ENCODE results near the gene CLIC1. TPM values are rescaled to one million over a fixed set of nuclear protein-coding genes. Genes with fewer than 3 reads are reported as not detected.

CLIC1 gene
- total RNA-seq, 2 experiments from 2014 or later = 61.2 to 61.5 TPM

DNA sequence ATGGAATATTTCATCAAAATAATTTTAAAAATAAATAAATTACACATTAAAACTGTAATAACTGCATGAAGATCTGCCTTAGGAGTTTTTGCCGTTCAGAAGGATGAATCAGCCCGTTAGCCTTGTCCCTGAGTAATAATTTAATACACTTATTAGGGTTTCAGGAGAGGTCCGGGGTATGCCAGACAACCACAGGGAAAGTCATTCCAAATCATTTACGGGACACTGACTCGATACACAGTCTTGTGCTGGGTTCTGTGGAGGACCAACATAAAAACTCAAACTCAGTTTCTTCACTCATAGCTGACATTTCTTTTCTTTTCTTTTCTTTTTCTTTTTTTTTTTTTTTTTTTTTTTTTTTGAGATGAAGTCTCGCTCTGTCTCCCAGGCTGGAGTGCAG, 30.4 kb downstream of the CLIC1 start:
- Histone ChIP-seq H3K4me3 (ENCODE audit: low read length) (no peak overlapping the region), H3K36me3 (ENCODE audit: insufficient read depth, low read length) (no peaks in the 10 kb centered on the region), H3K4me1 (ENCODE audit: insufficient read depth, low read length) (peaks cover 29% of the 10 kb centered on the region), H3K9me3 (ENCODE audit: control insufficient read depth in 1 of 2, insufficient read depth in 1 of 2, low read length in 2 of 2) (no peaks in the 10 kb centered on the region), H3K27me3 (ENCODE audit: control insufficient read depth in 1 of 2, insufficient read depth in 2 of 2, low read length in 2 of 2) (no peaks in the 10 kb centered on the region), H3K27ac (ENCODE audit: low read depth in 1 of 2, low read length in 2 of 2) (no peak overlapping the region)
- TF ChIP-seq CTCF (IDR thresholded peaks at IDR 0.05) = no peak
- Mint-ChIP-seq H3K36me3 (ENCODE audit: low read depth) (peaks cover 18% of the 10 kb centered on the region), H3K4me1 (ENCODE audit: low read depth) (peaks cover 23% of the 10 kb centered on the region), H3K4me3 (no peak overlapping the region), H3K27me3 (no peaks in the 10 kb centered on the region), H3K9me3 (no peaks in the 10 kb centered on the region), H3K27ac (no peak overlapping the region)
- ChIA-PET POLR2A (interaction anchor here (0.9 kb wide), 1 partner anchor 101 kb away, joined by 3 read pairs; no protein-coding TSS in a partner anchor), CTCF (interaction anchor here (0.7 kb wide), 1 partner anchor 77 kb away, joined by 4 read pairs; no protein-coding TSS in a partner anchor)
- ATAC-seq (ENCODE audit: poor library complexity) (no peak), DNase-seq (no peak)
- intact Hi-C loops (cut with DNase I, micrococcal nuclease) = loop anchor here in 1 of 2 experiments (2.0 kb wide), 1 partner anchor 25 kb away; no protein-coding TSS in a partner anchor

DNA sequence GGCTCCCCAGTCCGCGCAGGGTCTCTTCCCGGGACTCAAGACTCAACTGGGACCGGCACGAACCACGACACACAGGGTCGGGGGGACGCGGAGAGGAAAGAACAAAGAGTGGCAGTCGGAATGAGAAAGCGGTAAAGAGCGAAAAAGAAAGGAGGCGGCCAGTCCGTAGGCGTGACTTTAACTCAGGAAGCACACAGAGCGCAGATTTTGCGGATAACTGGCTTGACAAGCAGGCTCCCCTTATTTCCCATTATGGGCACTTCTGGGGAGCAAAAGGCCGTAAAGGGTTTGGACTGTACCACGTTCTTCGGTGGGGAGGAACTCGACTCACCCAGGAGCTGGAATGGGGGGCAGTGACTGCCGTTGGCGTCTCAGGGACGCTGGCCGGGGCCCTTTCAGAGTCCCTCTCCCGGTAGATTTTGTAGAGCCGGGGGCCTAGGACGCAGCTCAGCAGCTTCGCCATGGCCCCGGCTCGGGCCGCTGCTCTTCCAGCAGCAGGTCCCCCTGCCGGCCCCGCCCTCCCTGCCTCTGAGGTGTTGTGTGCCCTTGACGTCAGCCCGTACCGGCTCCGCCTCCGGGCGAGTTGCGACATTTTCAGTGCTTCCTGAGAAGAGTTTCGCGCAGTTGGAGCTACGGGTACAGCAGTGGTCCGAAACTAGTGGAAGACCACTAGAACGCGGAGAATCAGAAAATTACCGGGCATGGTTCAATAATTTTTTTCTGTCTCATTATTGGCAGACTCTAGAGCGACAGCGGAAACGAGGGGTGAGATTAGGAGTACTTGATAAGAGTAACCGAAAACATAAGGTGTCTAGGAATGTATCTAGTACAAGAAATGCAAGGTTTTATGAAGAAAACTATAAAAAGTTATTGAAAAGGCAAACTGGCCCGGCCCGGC, 33.3 kb downstream of the CLIC1 start, which contains the start of gene ABHD16A:
Gene ABHD16A, minus strand, starts transcription at position 506 of the 898 bp plus-strand sequence. Its CDS starts 43 bp downstream, at position 463.
- peak within 1 kb of the TSS; percentile 94 for H3K27ac Mint-ChIP-seq
- H3K9me3 Mint-ChIP-seq = no peaks in the 10 kb centered on the region
- Histone ChIP-seq H3K36me3 (ENCODE audit: insufficient read depth, low read length) (peaks cover 15% of the 10 kb centered on the region), H3K27me3 (ENCODE audit: control insufficient read depth in 1 of 2, insufficient read depth in 2 of 2, low read length in 2 of 2) (no peaks in the 10 kb centered on the region), H3K4me3 (ENCODE audit: low read length) (peak within 1 kb of the TSS; percentile 67), H3K4me1 (ENCODE audit: insufficient read depth, low read length) (peaks cover 35% of the 10 kb centered on the region), H3K27ac (ENCODE audit: low read depth in 1 of 2, low read length in 2 of 2) (peak within 1 kb of the TSS; percentile 95 to 98), H3K9me3 (ENCODE audit: control insufficient read depth in 1 of 2, insufficient read depth in 1 of 2, low read length in 2 of 2) (no peaks in the 10 kb centered on the region)
- H3K36me3 Mint-ChIP-seq (ENCODE audit: low read depth) = peaks cover 33% of the 10 kb centered on the region
- peak within 1 kb of the TSS; percentile 94 for H3K4me3 Mint-ChIP-seq
- ATAC-seq (ENCODE audit: poor library complexity) = peak; percentile 91
- intact Hi-C loops (cut with DNase I, micrococcal nuclease) = loop anchor here (1.0 to 5.0 kb wide), 5 partner anchors 34 to 51 kb away; partner anchors contain the start of genes BAG6 (in 1 of the 2), CLIC1 (in 1 of the 2), CSNK2B (in 1 of the 2) and GPANK1 (in 1 of the 2)
- peaks cover 32% of the 10 kb centered on the region for H3K4me1 Mint-ChIP-seq (ENCODE audit: low read depth)
- ChIA-PET POLR2A (interaction anchor here (0.5 to 2.6 kb wide), 38 partner anchors 9 to 1161 kb away, joined by 3 to 22 read pairs (median 5); partner anchors contain the start of genes BAG6, C6orf47, CSNK2B and DDAH2), CTCF (interaction anchor here (1.1 to 1.8 kb wide), 5 partner anchors 22 to 130 kb away, joined by 3 to 10 read pairs (median 3); partner anchors contain the start of genes DDAH2 and LY6G5C)
- DNase-seq = peak; percentile 94 to 99 (median 97)
- no peak for TF ChIP-seq CTCF (IDR thresholded peaks at IDR 0.05)
- no peaks in the 10 kb centered on the region for H3K27me3 Mint-ChIP-seq

GRCh38 chr6:31702405-31702818, 33.9 kb downstream of the CLIC1 start:
- H3K27ac ChIP-seq (ENCODE audit: low read depth in 1 of 2, low read length in 2 of 2) = peak overlapping the region; percentile 95 to 98
- ChIA-PET POLR2A (interaction anchor here (0.6 to 2.6 kb wide), 20 partner anchors 9 to 1160 kb away, joined by 3 to 22 read pairs (median 8); partner anchors contain the start of genes BAG6, CSNK2B, DDAH2 and DDX39B), CTCF (interaction anchor here (1.1 to 1.5 kb wide), 2 partner anchors 21 to 39 kb away, joined by 3 to 10 read pairs; partner anchors contain the start of gene LY6G5C)
- no peaks in the 10 kb centered on the region for H3K9me3 ChIP-seq (ENCODE audit: control insufficient read depth in 1 of 2, insufficient read depth in 1 of 2, low read length in 2 of 2)
- peaks cover 20% of the 10 kb centered on the region for H3K36me3 ChIP-seq (ENCODE audit: insufficient read depth, low read length)
- peak; percentile 7 for ATAC-seq (ENCODE audit: poor library complexity)
- Mint-ChIP-seq H3K4me1 (ENCODE audit: low read depth) (peaks cover 39% of the 10 kb centered on the region), H3K27ac (peak overlapping the region; percentile 94), H3K9me3 (no peaks in the 10 kb centered on the region), H3K27me3 (no peaks in the 10 kb centered on the region), H3K4me3 (peak overlapping the region; percentile 94), H3K36me3 (ENCODE audit: low read depth) (peaks cover 40% of the 10 kb centered on the region)
- intact Hi-C loops (cut with DNase I, micrococcal nuclease) = loop anchor here (2.0 to 5.0 kb wide), 3 partner anchors 35 to 38 kb away; partner anchors contain the start of genes CLIC1 (in 1 of the 2) and GPANK1 (in 1 of the 2)
- TF ChIP-seq CTCF (IDR thresholded peaks at IDR 0.05) = no peak
- DNase-seq = no peak
- H3K27me3 ChIP-seq (ENCODE audit: control insufficient read depth in 1 of 2, insufficient read depth in 2 of 2, low read length in 2 of 2) = no peaks in the 10 kb centered on the region
- peaks cover 35% of the 10 kb centered on the region for H3K4me1 ChIP-seq (ENCODE audit: insufficient read depth, low read length)
- H3K4me3 ChIP-seq (ENCODE audit: low read length) = peak overlapping the region; percentile 67

All from CD4-positive, alpha-beta T cell (primary cell).